Measurements from ENCODE around the gene PRKAR1A.

Gene PRKAR1A

GRCh38 chr17:68587847-68588246 lies 75.6 kb downstream of the PRKAR1A start:
- no CpG with 5 or more reads among the region's 2 CpGs for WGBS, 2 donors (ENCODE audit: extremely low coverage in 2 of 2, insufficient read length in 2 of 2, insufficient replicate concordance in 1 of 2)
- Histone ChIP-seq H3K9me3 (replicated peaks in 1 of 2; ENCODE audit: control insufficient read depth in 2 of 2, insufficient read depth in 1 of 2, low read depth in 1 of 2, low read length in 2 of 2) (peaks cover 0 to 2% of the 10 kb centered on the region in 2 donors), H3K18ac (ENCODE audit: low read length) (no peak overlapping the region), H3K4me3 (ENCODE audit: low read length in 2 of 2) (no peak overlapping the region), H3K27ac (replicated peaks; ENCODE audit: low read length) (no peak overlapping the region), H2AK5ac (ENCODE audit: low read depth, low read length) (no peak overlapping the region), H2BK12ac (ENCODE audit: low read length) (no peak overlapping the region), H3K9ac (ENCODE audit: low read depth, low read length, poor library complexity) (no peak overlapping the region), H3K4ac (ENCODE audit: low read length) (no peak overlapping the region), H4K8ac (ENCODE audit: low read depth, low read length) (no peak overlapping the region), H3K36me3 (replicated peaks in 1 of 2; ENCODE audit: control insufficient read depth in 2 of 2, insufficient read depth in 2 of 2, low read length in 2 of 2) (no peaks in the 10 kb centered on the region), H3K4me2 (ENCODE audit: insufficient read depth, low read length, poor library complexity, severe bottlenecking) (no peak overlapping the region), H4K91ac (ENCODE audit: low read depth, low read length, poor library complexity) (no peak overlapping the region), H3K79me1 (ENCODE audit: low read depth, low read length) (no peaks in the 10 kb centered on the region), H3K23ac (ENCODE audit: low read depth, low read length, poor library complexity) (no peak overlapping the region), H2BK15ac (ENCODE audit: low read length) (no peak overlapping the region), H3K27me3 (ENCODE audit: control insufficient read depth in 3 of 3, insufficient read depth in 3 of 3, low read depth in 1 of 3, low read length in 3 of 3) (peaks cover 0 to 5% (median 0%) of the 10 kb centered on the region in 3 experiments), H2BK5ac (ENCODE audit: low read length) (no peak overlapping the region), H3K4me1 (ENCODE audit: control insufficient read depth in 2 of 2, insufficient read depth in 1 of 2, low read depth in 1 of 2, low read length in 2 of 2) (peaks cover 0 to 10% of the 10 kb centered on the region in 2 donors), H2BK120ac (ENCODE audit: low read depth, low read length) (no peak overlapping the region), H2AFZ (ENCODE audit: low read length) (no peak overlapping the region), H3K14ac (ENCODE audit: low read length) (no peak overlapping the region)
- no peak for DNase-seq (ENCODE audit: low spot score)

GRCh38 chr17:68588362-68588761 lies 76.1 kb downstream of the PRKAR1A start:
- no peak overlapping the region for H2BK12ac ChIP-seq (ENCODE audit: low read length)
- WGBS, 2 donors (ENCODE audit: extremely low coverage in 2 of 2, insufficient read length in 2 of 2, insufficient replicate concordance in 1 of 2), result no CpG with 5 or more reads among the region's 1 CpG
- no peaks in the 10 kb centered on the region for H3K36me3 ChIP-seq (replicated peaks in 1 of 2; ENCODE audit: control insufficient read depth in 2 of 2, insufficient read depth in 2 of 2, low read length in 2 of 2)
- no peak overlapping the region for H2BK120ac ChIP-seq (ENCODE audit: low read depth, low read length)
- H3K79me1 ChIP-seq (ENCODE audit: low read depth, low read length), result no peaks in the 10 kb centered on the region
- H2AFZ ChIP-seq (ENCODE audit: low read length), result no peak overlapping the region
- H3K27ac ChIP-seq (replicated peaks; ENCODE audit: low read length), result no peak overlapping the region
- no peak overlapping the region for H3K18ac ChIP-seq (ENCODE audit: low read length)
- H3K27me3 ChIP-seq (ENCODE audit: control insufficient read depth in 3 of 3, insufficient read depth in 3 of 3, low read depth in 1 of 3, low read length in 3 of 3), result peaks cover 0 to 10% (median 0%) of the 10 kb centered on the region in 3 experiments
- no peak overlapping the region for H4K91ac ChIP-seq (ENCODE audit: low read depth, low read length, poor library complexity)
- no peak overlapping the region for H3K23ac ChIP-seq (ENCODE audit: low read depth, low read length, poor library complexity)
- no peak overlapping the region for H3K14ac ChIP-seq (ENCODE audit: low read length)
- peaks cover 0 to 2% of the 10 kb centered on the region in 2 donors for H3K9me3 ChIP-seq (replicated peaks in 1 of 2; ENCODE audit: control insufficient read depth in 2 of 2, insufficient read depth in 1 of 2, low read depth in 1 of 2, low read length in 2 of 2)
- H3K4me1 ChIP-seq (ENCODE audit: control insufficient read depth in 2 of 2, insufficient read depth in 1 of 2, low read depth in 1 of 2, low read length in 2 of 2), result peaks cover 0 to 10% of the 10 kb centered on the region in 2 donors
- no peak overlapping the region for H3K4ac ChIP-seq (ENCODE audit: low read length)
- no peak overlapping the region for H2AK5ac ChIP-seq (ENCODE audit: low read depth, low read length)
- no peak overlapping the region for H3K4me3 ChIP-seq (ENCODE audit: low read length in 2 of 2)
- no peak for DNase-seq (ENCODE audit: low spot score)
- H2BK5ac ChIP-seq (ENCODE audit: low read length), result no peak overlapping the region
- no peak overlapping the region for H3K4me2 ChIP-seq (ENCODE audit: insufficient read depth, low read length, poor library complexity, severe bottlenecking)
- no peak overlapping the region for H4K8ac ChIP-seq (ENCODE audit: low read depth, low read length)
- no peak overlapping the region for H2BK15ac ChIP-seq (ENCODE audit: low read length)
- no peak overlapping the region for H3K9ac ChIP-seq (ENCODE audit: low read depth, low read length, poor library complexity)

GRCh38 chr17:68589086-68589485 lies 76.9 kb downstream of the PRKAR1A start:
- no peaks in the 10 kb centered on the region for H3K36me3 ChIP-seq (replicated peaks in 1 of 2; ENCODE audit: control insufficient read depth in 2 of 2, insufficient read depth in 2 of 2, low read length in 2 of 2)
- no peak overlapping the region for H3K27ac ChIP-seq (replicated peaks; ENCODE audit: low read length)
- H3K4me3 ChIP-seq (ENCODE audit: low read length in 2 of 2), result no peak overlapping the region
- H2BK15ac ChIP-seq (ENCODE audit: low read length), result no peak overlapping the region
- no peak overlapping the region for H4K8ac ChIP-seq (ENCODE audit: low read depth, low read length)
- whole genome bisulfite sequencing, 2 donors (ENCODE audit: extremely low coverage in 2 of 2, insufficient read length in 2 of 2, insufficient replicate concordance in 1 of 2), result no CpG with 5 or more reads among the region's 3 CpGs
- H3K79me1 ChIP-seq (ENCODE audit: low read depth, low read length), result no peaks in the 10 kb centered on the region
- no peak for DNase-seq (ENCODE audit: low spot score)
- no peak overlapping the region for H2BK120ac ChIP-seq (ENCODE audit: low read depth, low read length)
- peaks cover 0 to 10% of the 10 kb centered on the region in 2 donors for H3K4me1 ChIP-seq (ENCODE audit: control insufficient read depth in 2 of 2, insufficient read depth in 1 of 2, low read depth in 1 of 2, low read length in 2 of 2)
- no peak overlapping the region for H2BK12ac ChIP-seq (ENCODE audit: low read length)
- H2AFZ ChIP-seq (ENCODE audit: low read length), result no peak overlapping the region
- no peak overlapping the region for H3K14ac ChIP-seq (ENCODE audit: low read length)
- H3K9me3 ChIP-seq (replicated peaks in 1 of 2; ENCODE audit: control insufficient read depth in 2 of 2, insufficient read depth in 1 of 2, low read depth in 1 of 2, low read length in 2 of 2), result peaks cover 0 to 2% of the 10 kb centered on the region in 2 donors
- no peak overlapping the region for H3K23ac ChIP-seq (ENCODE audit: low read depth, low read length, poor library complexity)
- no peak overlapping the region for H3K4me2 ChIP-seq (ENCODE audit: insufficient read depth, low read length, poor library complexity, severe bottlenecking)
- H4K91ac ChIP-seq (ENCODE audit: low read depth, low read length, poor library complexity), result no peak overlapping the region
- no peak overlapping the region for H3K18ac ChIP-seq (ENCODE audit: low read length)
- no peak overlapping the region for H2BK5ac ChIP-seq (ENCODE audit: low read length)
- H3K27me3 ChIP-seq (ENCODE audit: control insufficient read depth in 3 of 3, insufficient read depth in 3 of 3, low read depth in 1 of 3, low read length in 3 of 3), result peaks cover 0 to 13% (median 0%) of the 10 kb centered on the region in 3 experiments
- H3K4ac ChIP-seq (ENCODE audit: low read length), result no peak overlapping the region
- H3K9ac ChIP-seq (ENCODE audit: low read depth, low read length, poor library complexity), result no peak overlapping the region
- no peak overlapping the region for H2AK5ac ChIP-seq (ENCODE audit: low read depth, low read length)

GRCh38 chr17:68591583-68591982 lies 79.4 kb downstream of the PRKAR1A start:
- H3K4me1 ChIP-seq (ENCODE audit: control insufficient read depth in 2 of 2, insufficient read depth in 1 of 2, low read depth in 1 of 2, low read length in 2 of 2), result no peaks in the 10 kb centered on the region
- H3K9me3 ChIP-seq (replicated peaks in 1 of 2; ENCODE audit: control insufficient read depth in 2 of 2, insufficient read depth in 1 of 2, low read depth in 1 of 2, low read length in 2 of 2), result no peaks in the 10 kb centered on the region

More at GRCh38 chr17:68591583-68591982, 79.4 kb downstream of the PRKAR1A start:
- Histone ChIP-seq H3K27me3 (ENCODE audit: control insufficient read depth in 3 of 3, insufficient read depth in 3 of 3, low read depth in 1 of 3, low read length in 3 of 3) (peaks cover 0 to 32% (median 0%) of the 10 kb centered on the region in 3 experiments), H3K36me3 (replicated peaks in 1 of 2; ENCODE audit: control insufficient read depth in 2 of 2, insufficient read depth in 2 of 2, low read length in 2 of 2) (no peaks in the 10 kb centered on the region), H3K4me3 (ENCODE audit: low read length in 2 of 2) (no peak overlapping the region), H2BK15ac (ENCODE audit: low read length) (no peak overlapping the region), H2BK5ac (ENCODE audit: low read length) (no peak overlapping the region), H4K91ac (ENCODE audit: low read depth, low read length, poor library complexity) (no peak overlapping the region), H3K4me2 (ENCODE audit: insufficient read depth, low read length, poor library complexity, severe bottlenecking) (no peak overlapping the region), H3K23ac (ENCODE audit: low read depth, low read length, poor library complexity) (no peak overlapping the region), H3K9ac (ENCODE audit: low read depth, low read length, poor library complexity) (no peak overlapping the region), H3K79me1 (ENCODE audit: low read depth, low read length) (no peaks in the 10 kb centered on the region), H2AK5ac (ENCODE audit: low read depth, low read length) (no peak overlapping the region), H3K14ac (ENCODE audit: low read length) (no peak overlapping the region), H3K27ac (replicated peaks; ENCODE audit: low read length) (no peak overlapping the region), H3K4ac (ENCODE audit: low read length) (no peak overlapping the region), H3K18ac (ENCODE audit: low read length) (no peak overlapping the region), H2AFZ (ENCODE audit: low read length) (no peak overlapping the region), H4K8ac (ENCODE audit: low read depth, low read length) (no peak overlapping the region), H2BK12ac (ENCODE audit: low read length) (no peak overlapping the region), H2BK120ac (ENCODE audit: low read depth, low read length) (no peak overlapping the region)
- DNase-seq (ENCODE audit: low spot score), result peak; percentile 44
- no CpG with 5 or more reads among the region's 12 CpGs for WGBS, 2 donors (ENCODE audit: extremely low coverage in 2 of 2, insufficient read length in 2 of 2, insufficient replicate concordance in 1 of 2)

All from neuronal stem cell (in vitro differentiated cells).